Measurements from ENCODE around the gene RTEL1.

Gene RTEL1

DNA sequence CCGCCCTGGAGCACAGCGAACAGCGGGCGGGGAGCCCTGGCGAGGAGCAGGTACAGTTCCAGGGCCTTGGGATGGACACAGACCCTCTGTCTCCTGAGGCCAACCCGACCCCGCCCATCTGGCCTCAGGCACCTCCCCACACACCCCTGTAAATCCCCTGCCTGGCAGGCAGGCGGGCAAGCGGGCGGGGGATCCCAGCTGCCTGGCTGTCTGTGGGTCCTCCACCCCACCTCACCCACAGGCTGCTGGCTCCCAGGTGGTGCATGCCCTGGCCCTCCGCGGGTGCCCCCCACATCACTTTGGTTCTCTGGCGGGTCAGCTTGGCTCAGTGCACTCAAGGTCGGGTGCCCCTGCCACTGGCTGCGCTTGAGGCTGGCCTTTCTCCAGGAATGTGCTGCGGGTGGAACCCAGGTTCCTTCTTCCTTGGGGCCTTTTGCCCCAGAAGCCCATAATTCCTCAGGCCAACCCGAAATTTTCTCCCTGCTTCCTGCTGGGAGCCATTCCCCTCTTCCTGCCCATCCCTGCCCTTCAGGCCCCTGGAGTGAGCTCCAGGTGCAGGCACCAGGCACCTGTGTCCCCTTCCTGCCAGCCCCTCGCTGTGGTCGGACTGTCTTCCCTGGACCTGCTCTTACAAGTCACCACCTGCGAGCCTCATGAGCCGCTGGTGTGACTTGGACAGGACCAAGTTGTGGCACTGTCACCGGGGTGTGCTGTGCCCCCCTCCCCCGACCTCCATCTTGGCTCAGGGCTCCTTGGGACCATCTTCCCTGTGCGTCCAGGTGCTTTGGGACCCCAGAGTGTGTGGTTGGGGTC, 33.0 kb downstream of the RTEL1 start:
- no peak for DNase-seq

DNA sequence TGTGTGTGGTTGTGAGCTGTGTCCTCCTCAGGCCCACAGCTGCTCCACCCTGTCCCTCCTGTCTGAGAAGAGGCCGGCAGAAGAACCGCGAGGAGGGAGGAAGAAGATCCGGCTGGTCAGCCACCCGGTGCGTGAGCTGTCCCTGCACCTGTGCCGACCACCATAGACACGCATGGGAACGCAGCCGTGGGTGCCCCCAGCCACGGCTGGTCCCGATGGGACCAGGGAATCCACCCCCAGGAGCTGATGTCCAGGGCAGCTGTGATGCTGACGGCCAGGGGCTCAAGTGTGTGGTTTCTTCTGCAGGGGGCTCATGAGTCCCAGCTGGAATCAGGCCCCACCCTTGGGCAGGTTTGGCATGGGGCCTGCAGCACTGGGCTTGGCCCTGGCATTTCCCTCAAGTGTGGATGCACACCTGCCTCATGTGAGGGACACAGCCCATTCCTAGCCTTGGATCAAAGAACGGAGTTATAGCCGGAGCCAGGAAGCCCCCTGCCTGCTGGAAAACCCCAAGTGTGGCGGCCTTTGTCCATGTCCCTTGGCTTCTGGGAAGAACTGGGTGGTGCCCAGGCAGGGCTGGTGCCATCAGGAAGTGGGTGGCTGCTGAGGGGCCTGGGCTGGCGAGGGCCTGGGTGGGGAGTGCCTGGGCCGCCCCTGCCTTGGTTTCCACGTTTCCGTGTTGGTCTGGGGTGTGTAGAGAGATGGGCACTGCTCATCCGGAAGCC, 33.8 kb downstream of the RTEL1 start:
- DNase-seq: no peak

DNA sequence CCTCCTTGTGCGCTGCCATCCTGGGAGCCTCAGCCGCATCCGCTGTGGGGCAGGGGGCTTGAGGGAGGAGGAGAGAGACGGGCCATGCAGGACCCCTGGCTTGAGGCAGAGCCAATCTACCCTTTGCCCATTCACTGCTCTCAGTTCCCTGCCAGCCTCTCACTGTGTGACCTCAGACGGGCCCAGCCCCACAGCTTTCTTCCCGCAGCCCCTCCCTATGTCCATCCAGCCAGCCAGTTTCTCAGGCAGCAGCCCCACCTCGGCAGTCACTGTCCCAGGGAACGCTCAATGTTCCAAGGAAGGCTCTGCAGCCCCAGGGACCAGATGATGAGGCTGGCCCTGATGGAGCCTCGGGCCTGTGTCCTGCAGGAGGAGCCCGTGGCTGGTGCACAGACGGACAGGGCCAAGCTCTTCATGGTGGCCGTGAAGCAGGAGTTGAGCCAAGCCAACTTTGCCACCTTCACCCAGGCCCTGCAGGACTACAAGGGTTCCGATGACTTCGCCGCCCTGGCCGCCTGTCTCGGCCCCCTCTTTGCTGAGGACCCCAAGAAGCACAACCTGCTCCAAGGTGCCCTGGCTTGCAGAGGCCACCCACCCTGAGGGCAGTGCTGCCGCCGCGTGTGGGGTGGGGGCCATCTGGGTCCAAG, 34.4 kb downstream of the RTEL1 start:
- no peak for DNase-seq

DNA sequence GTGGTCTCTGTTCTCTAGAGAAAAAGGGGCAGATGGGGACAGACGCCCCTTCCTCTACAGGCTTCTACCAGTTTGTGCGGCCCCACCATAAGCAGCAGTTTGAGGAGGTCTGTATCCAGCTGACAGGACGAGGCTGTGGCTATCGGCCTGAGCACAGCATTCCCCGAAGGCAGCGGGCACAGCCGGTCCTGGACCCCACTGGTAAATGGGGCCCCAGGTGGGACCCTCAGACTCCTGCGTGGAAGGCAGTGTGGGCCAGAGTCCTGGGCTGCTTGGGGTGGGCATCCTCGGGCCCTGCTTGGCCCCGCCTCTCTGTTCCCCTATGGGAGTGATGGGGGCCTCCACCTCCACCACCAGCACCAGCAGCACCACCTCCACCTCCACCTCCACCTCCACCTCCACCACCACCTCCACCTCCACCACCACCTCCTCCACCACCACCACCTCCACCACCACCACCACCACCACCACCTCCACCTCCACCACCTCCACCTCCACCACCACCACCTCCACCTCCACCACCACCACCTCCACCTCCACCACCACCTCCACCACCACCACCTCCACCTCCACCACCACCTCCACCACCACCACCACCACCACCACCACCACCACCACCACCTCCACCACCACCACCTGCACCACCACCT, 35.1 kb downstream of the RTEL1 start:
- DNase-seq: no peak

DNA sequence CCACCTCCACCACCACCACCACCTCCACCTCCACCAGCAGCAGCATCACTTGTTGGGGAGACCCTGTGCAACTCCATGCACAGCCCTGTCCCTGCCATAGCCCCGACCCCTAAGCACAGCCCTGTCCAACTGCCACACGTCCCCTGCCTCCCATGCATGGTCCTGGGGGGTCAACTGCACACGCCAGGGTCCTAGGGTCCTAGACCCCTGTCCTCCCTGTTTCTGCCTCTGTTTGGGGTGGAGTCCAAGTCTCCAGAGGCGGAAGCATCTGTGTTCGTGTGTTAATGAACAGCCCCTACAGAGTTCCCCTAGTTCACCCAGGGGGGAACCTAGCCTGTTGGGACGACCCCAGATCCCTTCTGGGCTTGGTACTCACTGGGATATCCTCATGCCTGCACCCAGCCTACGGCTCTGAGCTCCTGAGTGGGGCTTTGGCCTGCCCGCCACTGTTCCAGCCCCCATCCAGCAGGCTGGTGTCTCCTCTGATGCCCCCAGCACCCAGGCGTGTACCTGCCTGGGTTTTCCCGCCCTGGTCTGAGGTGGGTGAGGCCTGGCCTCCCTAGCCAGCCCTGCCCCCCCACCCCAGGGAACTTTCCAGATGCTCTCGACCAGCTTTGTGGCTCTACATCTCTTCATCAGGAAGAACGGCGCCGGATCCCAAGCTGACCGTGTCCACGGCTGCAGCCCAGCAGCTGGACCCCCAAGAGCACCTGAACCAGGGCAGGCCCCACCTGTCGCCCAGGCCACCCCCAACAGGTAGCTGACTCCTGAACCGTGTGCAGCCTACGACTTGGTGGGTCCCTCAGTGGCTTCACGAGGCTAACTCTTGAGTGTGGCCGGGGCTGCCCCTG, 35.8 kb downstream of the RTEL1 start:
- DNase-seq: no peak

DNA sequence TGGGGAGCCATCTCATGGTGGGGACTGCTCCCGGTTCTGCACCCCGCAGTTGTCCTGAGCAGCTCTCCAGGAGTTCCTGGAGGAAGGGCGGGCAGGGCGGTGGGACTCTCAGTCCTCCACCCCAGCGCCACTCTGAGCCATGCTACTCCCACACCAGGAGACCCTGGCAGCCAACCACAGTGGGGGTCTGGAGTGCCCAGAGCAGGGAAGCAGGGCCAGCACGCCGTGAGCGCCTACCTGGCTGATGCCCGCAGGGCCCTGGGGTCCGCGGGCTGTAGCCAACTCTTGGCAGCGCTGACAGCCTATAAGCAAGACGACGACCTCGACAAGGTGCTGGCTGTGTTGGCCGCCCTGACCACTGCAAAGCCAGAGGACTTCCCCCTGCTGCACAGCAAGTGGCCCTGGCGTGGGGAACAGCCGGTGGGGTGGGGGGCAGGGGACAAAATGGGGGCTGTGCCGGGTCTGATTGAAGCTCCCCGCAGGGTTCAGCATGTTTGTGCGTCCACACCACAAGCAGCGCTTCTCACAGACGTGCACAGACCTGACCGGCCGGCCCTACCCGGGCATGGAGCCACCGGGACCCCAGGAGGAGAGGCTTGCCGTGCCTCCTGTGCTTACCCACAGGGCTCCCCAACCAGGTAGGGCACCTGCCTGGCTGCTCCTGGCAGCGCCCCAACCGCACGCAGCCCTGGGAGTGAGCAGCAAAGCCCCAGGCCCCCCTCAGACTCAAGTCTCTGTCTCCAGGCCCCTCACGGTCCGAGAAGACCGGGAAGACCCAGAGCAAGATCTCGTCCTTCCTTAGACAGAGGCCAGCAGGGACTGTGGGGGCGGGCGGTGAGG, 36.7 kb downstream of the RTEL1 start:
- DNase-seq: no peak

DNA sequence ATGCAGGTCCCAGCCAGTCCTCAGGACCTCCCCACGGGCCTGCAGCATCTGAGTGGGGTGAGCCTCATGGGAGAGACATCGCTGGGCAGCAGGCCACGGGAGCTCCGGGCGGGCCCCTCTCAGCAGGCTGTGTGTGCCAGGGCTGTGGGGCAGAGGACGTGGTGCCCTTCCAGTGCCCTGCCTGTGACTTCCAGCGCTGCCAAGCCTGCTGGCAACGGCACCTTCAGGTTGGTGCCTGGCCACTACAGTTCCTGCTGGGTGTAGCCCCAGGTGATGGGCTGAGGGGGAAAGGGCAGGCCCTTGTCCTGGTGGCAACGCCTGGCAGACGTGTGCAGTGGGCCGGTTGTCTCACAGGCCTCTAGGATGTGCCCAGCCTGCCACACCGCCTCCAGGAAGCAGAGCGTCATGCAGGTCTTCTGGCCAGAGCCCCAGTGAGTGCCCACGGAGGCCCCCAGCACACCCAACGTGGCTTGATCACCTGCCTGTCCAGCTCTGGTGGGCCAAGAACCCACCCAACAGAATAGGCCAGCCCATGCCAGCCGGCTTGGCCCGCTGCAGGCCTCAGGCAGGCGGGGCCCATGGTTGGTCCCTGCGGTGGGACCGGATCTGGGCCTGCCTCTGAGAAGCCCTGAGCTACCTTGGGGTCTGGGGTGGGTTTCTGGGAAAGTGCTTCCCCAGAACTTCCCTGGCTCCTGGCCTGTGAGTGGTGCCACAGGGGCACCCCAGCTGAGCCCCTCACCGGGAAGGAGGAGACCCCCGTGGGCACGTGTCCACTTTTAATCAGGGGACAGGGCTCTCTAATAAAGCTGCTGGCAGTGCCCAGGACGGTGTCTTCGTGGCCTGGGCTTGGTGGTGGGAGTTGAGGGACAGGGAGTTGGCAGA, 37.6 kb downstream of the RTEL1 start:
- no peak for DNase-seq

DNA sequence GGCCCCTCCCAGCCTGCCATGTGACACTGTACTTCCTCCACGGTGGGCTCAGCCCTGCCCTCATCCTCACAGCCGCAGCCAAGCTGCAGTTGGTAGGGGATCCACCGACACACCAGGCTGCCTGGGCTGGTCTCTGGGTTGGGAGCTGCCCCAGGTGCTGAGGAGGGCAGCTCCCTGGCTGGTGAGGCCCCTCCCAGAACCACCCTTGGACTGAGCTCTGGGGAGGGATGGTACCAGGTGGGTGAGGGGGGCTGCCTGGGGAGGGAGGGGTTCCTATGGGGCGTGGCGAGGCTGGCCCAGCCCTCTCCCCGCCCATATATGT, 38.2 kb downstream of the RTEL1 start:
- no peak for DNase-seq

DNA sequence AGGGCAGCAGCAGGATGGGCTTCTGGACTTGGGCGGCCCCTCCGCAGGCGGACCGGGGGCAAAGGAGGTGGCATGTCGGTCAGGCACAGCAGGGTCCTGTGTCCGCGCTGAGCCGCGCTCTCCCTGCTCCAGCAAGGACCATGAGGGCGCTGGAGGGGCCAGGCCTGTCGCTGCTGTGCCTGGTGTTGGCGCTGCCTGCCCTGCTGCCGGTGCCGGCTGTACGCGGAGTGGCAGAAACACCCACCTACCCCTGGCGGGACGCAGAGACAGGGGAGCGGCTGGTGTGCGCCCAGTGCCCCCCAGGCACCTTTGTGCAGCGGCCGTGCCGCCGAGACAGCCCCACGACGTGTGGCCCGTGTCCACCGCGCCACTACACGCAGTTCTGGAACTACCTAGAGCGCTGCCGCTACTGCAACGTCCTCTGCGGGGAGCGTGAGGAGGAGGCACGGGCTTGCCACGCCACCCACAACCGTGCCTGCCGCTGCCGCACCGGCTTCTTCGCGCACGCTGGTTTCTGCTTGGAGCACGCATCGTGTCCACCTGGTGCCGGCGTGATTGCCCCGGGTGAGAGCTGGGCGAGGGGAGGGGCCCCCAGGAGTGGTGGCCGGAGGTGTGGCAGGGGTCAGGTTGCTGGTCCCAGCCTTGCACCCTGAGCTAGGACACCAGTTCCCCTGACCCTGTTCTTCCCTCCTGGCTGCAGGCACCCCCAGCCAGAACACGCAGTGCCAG, 38.7 kb downstream of the RTEL1 start, which contains the start of gene TNFRSF6B:
TNFRSF6B (plus strand) TSS at position 25 of the 729 bp plus-strand sequence; CDS start at position 141, 116 bp downstream.
- no peak for DNase-seq

DNA sequence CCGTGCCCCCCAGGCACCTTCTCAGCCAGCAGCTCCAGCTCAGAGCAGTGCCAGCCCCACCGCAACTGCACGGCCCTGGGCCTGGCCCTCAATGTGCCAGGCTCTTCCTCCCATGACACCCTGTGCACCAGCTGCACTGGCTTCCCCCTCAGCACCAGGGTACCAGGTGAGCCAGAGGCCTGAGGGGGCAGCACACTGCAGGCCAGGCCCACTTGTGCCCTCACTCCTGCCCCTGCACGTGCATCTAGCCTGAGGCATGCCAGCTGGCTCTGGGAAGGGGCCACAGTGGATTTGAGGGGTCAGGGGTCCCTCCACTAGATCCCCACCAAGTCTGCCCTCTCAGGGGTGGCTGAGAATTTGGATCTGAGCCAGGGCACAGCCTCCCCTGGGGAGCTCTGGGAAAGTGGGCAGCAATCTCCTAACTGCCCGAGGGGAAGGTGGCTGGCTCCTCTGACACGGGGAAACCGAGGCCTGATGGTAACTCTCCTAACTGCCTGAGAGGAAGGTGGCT, 39.3 kb downstream of the RTEL1 start:
- DNase-seq: no peak

DNA sequence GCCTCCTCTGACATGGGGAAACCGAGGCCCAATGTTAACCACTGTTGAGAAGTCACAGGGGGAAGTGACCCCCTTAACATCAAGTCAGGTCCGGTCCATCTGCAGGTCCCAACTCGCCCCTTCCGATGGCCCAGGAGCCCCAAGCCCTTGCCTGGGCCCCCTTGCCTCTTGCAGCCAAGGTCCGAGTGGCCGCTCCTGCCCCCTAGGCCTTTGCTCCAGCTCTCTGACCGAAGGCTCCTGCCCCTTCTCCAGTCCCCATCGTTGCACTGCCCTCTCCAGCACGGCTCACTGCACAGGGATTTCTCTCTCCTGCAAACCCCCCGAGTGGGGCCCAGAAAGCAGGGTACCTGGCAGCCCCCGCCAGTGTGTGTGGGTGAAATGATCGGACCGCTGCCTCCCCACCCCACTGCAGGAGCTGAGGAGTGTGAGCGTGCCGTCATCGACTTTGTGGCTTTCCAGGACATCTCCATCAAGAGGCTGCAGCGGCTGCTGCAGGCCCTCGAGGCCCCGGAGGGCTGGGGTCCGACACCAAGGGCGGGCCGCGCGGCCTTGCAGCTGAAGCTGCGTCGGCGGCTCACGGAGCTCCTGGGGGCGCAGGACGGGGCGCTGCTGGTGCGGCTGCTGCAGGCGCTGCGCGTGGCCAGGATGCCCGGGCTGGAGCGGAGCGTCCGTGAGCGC, 39.9 kb downstream of the RTEL1 start:
- no peak for DNase-seq

DNA sequence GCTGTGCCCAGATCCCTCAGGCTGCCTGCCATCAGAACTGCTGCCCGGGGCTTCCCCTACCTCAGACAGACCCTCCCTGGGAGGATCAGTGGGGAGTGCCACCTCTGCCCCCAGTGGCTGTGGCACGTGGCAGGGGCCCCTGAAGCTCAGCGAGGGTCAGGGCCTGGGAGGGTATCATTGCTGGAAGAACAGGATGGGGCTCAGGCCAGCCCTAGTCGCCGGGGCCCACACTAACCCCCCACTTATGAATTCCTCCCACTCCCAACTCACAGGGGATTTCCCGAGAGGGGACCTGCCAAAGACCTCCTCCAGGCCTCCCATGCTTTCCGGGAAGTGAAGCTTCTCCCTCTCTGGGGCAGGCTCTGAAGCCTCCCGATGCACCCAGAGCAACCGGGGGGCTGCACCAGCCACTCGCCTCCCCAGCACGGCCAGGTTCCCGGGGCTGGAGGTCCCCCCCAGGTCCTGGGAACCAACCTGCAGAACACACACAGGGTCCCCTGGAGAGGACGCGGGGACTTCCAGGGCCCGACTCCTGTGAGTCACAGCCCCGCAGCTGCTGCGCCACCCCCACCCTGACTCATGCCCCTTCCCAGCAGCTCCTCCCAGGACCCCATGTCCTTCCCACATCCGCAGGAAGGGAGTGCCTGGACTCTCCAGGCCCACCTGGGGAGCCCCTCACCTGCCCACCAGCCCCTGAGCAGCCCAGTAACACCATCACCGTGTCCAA, 40.8 kb downstream of the RTEL1 start:
- no peak for DNase-seq

DNA sequence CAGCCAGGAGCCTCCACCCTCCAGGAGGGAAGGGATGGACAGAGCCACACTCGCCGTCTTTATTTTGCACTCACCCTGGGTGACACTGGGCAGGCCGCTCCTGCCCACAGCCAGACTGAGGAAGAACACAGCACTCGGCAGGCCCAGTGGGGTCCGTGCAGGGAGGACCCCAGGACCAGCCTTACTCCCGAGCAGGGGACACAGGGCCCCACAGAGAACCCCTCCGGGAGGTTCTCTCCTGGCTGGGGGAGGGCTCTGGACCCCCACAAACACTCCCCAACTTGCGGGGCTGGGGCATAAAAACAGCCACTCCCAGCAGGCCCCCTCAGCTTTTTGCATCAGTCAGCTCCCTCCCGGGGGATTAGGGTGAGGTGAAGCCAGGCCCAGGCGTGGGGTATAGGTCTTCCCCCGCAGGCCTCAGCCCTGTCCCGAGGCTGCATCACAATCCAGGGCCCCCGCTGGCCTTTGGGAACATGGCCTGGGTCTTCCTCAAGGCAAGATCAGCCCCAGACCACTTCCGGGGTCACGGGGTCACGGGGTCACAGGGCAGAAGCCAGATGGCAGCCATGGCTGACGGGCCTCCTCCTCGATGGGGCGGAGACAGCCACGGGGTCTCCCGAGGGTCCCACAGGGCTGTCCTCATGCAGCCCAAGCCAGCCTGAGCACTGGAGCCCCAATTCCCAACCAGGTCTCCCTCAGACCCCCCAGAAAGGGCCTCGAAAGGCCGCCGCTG, 41.5 kb downstream of the RTEL1 start:
- DNase-seq: no peak

DNA sequence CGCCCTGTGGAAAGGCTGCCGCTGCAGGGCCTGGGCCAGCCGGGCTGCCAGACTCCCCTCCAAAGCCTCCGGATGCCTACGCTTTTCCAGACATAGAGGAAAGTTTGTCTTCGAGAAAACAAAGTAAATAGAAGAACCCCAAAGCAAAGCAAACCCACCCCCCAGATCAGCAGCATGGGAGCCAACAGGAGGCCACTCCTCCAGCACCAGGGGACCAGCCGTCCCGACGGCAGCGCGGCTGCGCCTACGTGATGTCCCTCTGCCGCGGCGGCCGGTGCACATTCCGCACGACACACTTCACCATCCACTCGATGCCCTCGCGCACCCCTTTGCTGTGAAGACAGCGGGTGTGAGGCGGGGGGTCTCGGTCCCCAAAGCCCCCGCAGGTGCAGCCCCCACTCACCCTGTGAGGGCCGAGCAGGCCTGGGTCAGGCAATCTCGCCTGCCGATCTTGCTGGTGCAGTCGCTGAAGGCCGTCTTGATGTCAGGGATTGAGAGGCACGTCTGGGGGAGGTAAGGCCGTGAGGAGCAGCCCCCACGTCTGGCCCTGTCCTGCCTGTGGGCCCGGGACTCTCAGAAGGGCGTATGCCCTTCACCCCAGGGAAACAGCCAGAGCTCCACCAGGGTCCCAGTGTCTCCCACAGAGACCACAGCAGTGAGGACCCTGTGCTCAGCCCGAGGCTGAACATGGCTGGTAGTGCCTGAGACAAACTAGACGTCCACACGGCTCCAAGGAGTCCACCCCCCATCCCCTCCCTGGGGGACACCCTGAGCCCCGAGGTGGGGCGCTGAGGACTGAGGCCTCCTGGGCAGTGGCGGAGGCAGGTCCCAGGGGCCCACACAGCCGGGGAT, 42.3 kb downstream of the RTEL1 start:
- DNase-seq: no peak

DNA sequence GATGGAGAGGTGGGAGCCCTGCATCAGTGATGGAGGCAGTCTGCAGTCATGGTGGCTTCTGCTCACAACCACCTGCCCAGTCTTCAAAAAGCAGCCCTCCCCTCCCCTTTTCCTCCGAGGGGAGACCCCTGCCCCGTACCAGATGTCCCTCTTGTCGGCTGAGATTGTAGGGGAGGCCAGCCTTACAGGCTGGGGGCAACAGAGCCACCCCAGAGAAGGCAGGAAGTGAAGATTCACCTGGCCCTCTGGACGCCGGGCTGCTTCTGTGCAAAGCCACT, 42.9 kb downstream of the RTEL1 start:
- DNase-seq: no peak

DNA sequence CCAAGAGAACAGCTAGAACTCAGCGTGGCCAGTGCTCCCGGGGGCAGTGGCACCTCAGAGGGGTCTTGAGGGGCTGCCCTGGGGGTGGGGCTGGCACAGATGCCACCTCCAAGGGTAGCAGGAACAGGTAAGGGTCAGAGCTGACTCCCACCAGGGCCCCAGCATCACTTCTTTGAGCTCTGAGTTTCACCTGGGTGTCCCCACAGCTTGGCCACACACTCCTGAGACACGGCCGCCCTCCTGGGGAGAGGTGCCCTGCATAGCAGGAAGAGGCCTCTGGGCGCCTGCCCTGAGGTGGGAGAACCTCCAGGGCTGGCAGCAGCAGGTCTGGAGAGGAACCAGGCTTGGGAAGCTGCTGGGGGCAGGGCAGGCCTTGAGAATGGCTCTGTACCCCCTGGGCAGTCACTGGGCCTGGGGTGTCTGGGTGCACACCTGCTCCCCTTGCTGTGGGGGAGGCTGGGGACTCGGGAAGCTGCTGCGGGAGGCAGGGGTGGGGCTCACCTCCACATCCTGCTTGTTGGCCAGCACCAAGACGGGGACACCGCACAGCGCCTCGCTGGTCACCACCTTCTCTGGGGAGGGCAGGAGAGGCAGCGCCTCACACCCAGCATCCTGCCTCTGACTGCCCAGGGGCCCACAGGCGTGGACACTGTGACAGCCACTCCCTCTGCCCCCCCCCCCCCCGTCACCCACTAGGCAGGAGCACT, 43.4 kb downstream of the RTEL1 start:
- DNase-seq: no peak

All from activated effector memory CD4-positive, alpha-beta T cell treated with Interleukin-2 at 50 U/mL for 16 hours (primary cell).